SK-N-SH (cell line): ENCODE measurements around the gene AP2A2. TPM values are rescaled to one million over a fixed set of nuclear protein-coding genes. Genes with fewer than 3 reads are reported as not detected.

ENCODE experiments used
- CTCF ChIA-PET: fragments of 300-600, 350-600 bp; formaldehyde crosslinking; extraction: SDS; loops from one replicate; lab custom pipeline; 2021; lab: Yijun Ruan, JAX
- POLR2A ChIA-PET: fragments of 350-600 bp; sonication (Branson Sonifier 250); formaldehyde crosslinking; extraction: SDS; loops from one replicate; lab custom pipeline; 2020; ENCODE audit warnings: antibody characterized with exemption, inconsistent platforms; lab: Yijun Ruan, JAX
- DNase-seq: peaks from one replicate; pipeline ENCODE4 v3.0.0; 2012
- H2AFZ ChIP-seq: fragments of 200-600 bp; sonication (generic); 2 replicates; pipeline ENCODE4 v1.8.1; 2016; ENCODE audit warnings: antibody characterized with exemption, mild to moderate bottlenecking, low read depth
- H3F3A ChIP-seq: fragments of 200-600 bp; sonication (generic); replicated peaks from 2 replicates; pipeline ENCODE3; 2016; ENCODE audit warnings: antibody characterized with exemption, mild to moderate bottlenecking; ENCODE audit not compliant: insufficient read depth
- H3K27ac ChIP-seq, 2 experiments: fragments of 200-500 bp in 1 of 2; fragments of 200-600 bp in 1 of 2; sonication (Bioruptor generic) in 1 of 2; sonication (generic), shearing (Covaris generic) in 1 of 2; 2 replicates each; pipeline versions ENCODE4 v1.5.1 to v1.6.1; 2014 to 2016; ENCODE audit warnings: low read depth in 2 of 2, inconsistent platforms in 1 of 2, low read length in 1 of 2, mild to moderate bottlenecking in 1 of 2, mixed read lengths in 1 of 2
- H3K27me3 ChIP-seq: fragments of 200-600 bp; sonication (generic), shearing (Covaris generic); 2 replicates; pipeline ENCODE4 v1.6.1; 2016; ENCODE audit warnings: mixed run types; ENCODE audit not compliant: insufficient read depth
- H3K36me3 ChIP-seq, 2 experiments: fragments of 200-500 bp in 1 of 2; fragments of 200-600 bp in 1 of 2; sonication (Bioruptor generic) in 1 of 2; sonication (generic) in 1 of 2; replicated peaks in 1 of 2; 2 replicates each; pipeline versions ENCODE3 to v1.5.1; 2014 to 2016; ENCODE audit warnings: low read length in 1 of 2, mild to moderate bottlenecking in 1 of 2; ENCODE audit not compliant: insufficient read depth in 2 of 2, control insufficient read depth in 1 of 2
- H3K4me1 ChIP-seq, 2 experiments: fragments of 200-500 bp in 1 of 2; fragments of 200-600 bp in 1 of 2; sonication (Bioruptor generic) in 1 of 2; sonication (generic), shearing (Covaris generic) in 1 of 2; 2 replicates each; pipeline versions ENCODE4 v1.5.1 to v1.6.1; 2014 to 2016; ENCODE audit warnings: low read depth in 1 of 2, low read length in 1 of 2, mixed run types in 1 of 2; ENCODE audit not compliant: insufficient read depth in 2 of 2, control insufficient read depth in 1 of 2
- H3K4me2 ChIP-seq: fragments of 200-600 bp; sonication (generic), shearing (Covaris generic); 2 replicates; pipeline ENCODE4 v1.6.1; 2017; ENCODE audit warnings: mixed run types
- H3K4me3 ChIP-seq, 2 experiments: fragments of 200-500 bp in 1 of 2; fragments of 200-600 bp in 1 of 2; sonication (Bioruptor generic) in 1 of 2; sonication (generic), shearing (Covaris generic) in 1 of 2; 2 replicates each; pipeline versions ENCODE4 v1.5.1 to v1.8.1; 2014 to 2016; ENCODE audit warnings: low read depth in 2 of 2, inconsistent platforms in 1 of 2, low read length in 1 of 2, mild to moderate bottlenecking in 1 of 2, mixed read lengths in 1 of 2, moderate library complexity in 1 of 2
- H3K79me2 ChIP-seq: fragments of 200-600 bp; sonication (generic); 2 replicates; pipeline ENCODE4 v1.8.1; 2017; ENCODE audit warnings: mild to moderate bottlenecking; ENCODE audit not compliant: insufficient read depth
- H3K9ac ChIP-seq: fragments of 200-600 bp; sonication (generic); 2 replicates; pipeline ENCODE4 v1.6.1; 2017; ENCODE audit warnings: mixed run types
- H3K9me2 ChIP-seq: fragments of 200-600 bp; sonication (generic); 2 replicates; pipeline ENCODE4 v1.6.1; 2017; ENCODE audit warnings: mixed run types
- H3K9me3 ChIP-seq: fragments of 200-600 bp; sonication (generic); 2 replicates; pipeline ENCODE4 v1.6.1; 2017; ENCODE audit warnings: mixed run types, mild to moderate bottlenecking, moderate library complexity
- H4K20me1 ChIP-seq: fragments of 200-600 bp; sonication (generic); 2 replicates; pipeline ENCODE4 v1.6.1; 2017; ENCODE audit warnings: mild to moderate bottlenecking, mixed run types; ENCODE audit not compliant: insufficient read depth
- CHD2 ChIP-seq: fragments of 150-350 bp; IDR thresholded peaks from 2 replicates; pipeline ENCODE4 v1.6.1; 2018; ENCODE audit warnings: low read length; ENCODE audit not compliant: partially characterized antibody
- ELF1 ChIP-seq: IDR thresholded peaks from 2 replicates; pipeline ENCODE4 v1.4.0; 2012
- EP300 ChIP-seq, 2 experiments: IDR thresholded peaks; 2 replicates each; pipeline versions ENCODE4 v1.4.0 to v1.6.1; 2012; ENCODE audit warnings: borderline replicate concordance in 1 of 2, low read depth in 1 of 2, low read length in 1 of 2
- GATA2 ChIP-seq: sonication (generic); formaldehyde crosslinking; IDR thresholded peaks from 2 replicates; pipeline ENCODE4 v1.5.0; 2020; ENCODE audit warnings: mild to moderate bottlenecking, missing genetic modification reagents
- MEF2A ChIP-seq: IDR thresholded peaks from 2 replicates; pipeline ENCODE4 v1.4.0; 2012; ENCODE audit warnings: low read depth, borderline replicate concordance
- MXI1 ChIP-seq: IDR thresholded peaks from 2 replicates; pipeline ENCODE4 v1.6.1; 2012; ENCODE audit warnings: mild to moderate bottlenecking, low read depth, low read length, improper control_type of control experiment
- NFIC ChIP-seq: IDR thresholded peaks from 2 replicates; pipeline ENCODE4 v1.4.0; 2012; ENCODE audit warnings: borderline replicate concordance
- RCOR1 ChIP-seq: fragments of 150-350 bp; IDR thresholded peaks from 2 replicates; pipeline ENCODE4 v1.6.1; 2017; ENCODE audit warnings: antibody characterized with exemption, low read length
- RXRA ChIP-seq: IDR thresholded peaks from 2 replicates; pipeline ENCODE4 v1.4.0; 2012; ENCODE audit warnings: low read depth, mild to moderate bottlenecking, borderline replicate concordance
- SIN3A ChIP-seq: IDR thresholded peaks from 2 replicates; pipeline ENCODE4 v1.6.1; 2012; ENCODE audit warnings: low read depth, mild to moderate bottlenecking, low read length, moderate library complexity, borderline replicate concordance
- SMC3 ChIP-seq: IDR thresholded peaks from 2 replicates; pipeline ENCODE4 v1.6.1; 2012; ENCODE audit warnings: low read depth, low read length, improper control_type of control experiment
- YY1 ChIP-seq: IDR thresholded peaks from 2 replicates; pipeline ENCODE4 v1.4.0; 2012; ENCODE audit warnings: low read depth, mild to moderate bottlenecking
- WGBS: methylation state at CpG from one replicate; pipeline ENCODE4 v1.1.6; 2017; ENCODE audit warnings: low lambda C conversion rate; 5-methylcytosine and 5-hydroxymethylcytosine counted together
- polyA plus RNA-seq, 3 experiments: library from polyadenylated mRNA; depleted of rRNA; stranded (reverse); fragments of >200 nt; gene quantifications; 2 replicates each; pipeline ENCODE4 v1.2.3, GENCODE V29; 2012
- TF ChIP-seq, protein P1 (sequence below): fragments of 200-600 bp; sonication (generic); IDR thresholded peaks from 2 replicates; pipeline ENCODE4 v1.6.1; 2017; ENCODE audit warnings: antibody characterized with exemption, mild to moderate bottlenecking, moderate library complexity
- TF ChIP-seq, protein P2 (sequence below): IDR thresholded peaks from 2 replicates; pipeline ENCODE4 v1.4.0; 2012; ENCODE audit warnings: low read depth, borderline replicate concordance
- TF ChIP-seq, protein P3 (sequence below): fragments of 150-350 bp; IDR thresholded peaks from 2 replicates; pipeline ENCODE4 v1.6.1; 2017; ENCODE audit warnings: antibody characterized with exemption, low read length, low read depth, borderline replicate concordance
- TF ChIP-seq, protein P4 (sequence below): IDR thresholded peaks from 2 replicates; pipeline ENCODE4 v1.6.1; 2012; ENCODE audit warnings: mild to moderate bottlenecking, low read depth, low read length, moderate library complexity

AP2A2 gene
- polyA plus RNA-seq, 1 of the 3 experiments (the other 2 are of a cell fraction) = 42.7 TPM

- no peak overlapping the region for H3K4me2 ChIP-seq
- TF ChIP-seq RCOR1 (no peak), CHD2 (no peak), ELF1 (no peak)
- TF ChIP-seq, protein P1, sequence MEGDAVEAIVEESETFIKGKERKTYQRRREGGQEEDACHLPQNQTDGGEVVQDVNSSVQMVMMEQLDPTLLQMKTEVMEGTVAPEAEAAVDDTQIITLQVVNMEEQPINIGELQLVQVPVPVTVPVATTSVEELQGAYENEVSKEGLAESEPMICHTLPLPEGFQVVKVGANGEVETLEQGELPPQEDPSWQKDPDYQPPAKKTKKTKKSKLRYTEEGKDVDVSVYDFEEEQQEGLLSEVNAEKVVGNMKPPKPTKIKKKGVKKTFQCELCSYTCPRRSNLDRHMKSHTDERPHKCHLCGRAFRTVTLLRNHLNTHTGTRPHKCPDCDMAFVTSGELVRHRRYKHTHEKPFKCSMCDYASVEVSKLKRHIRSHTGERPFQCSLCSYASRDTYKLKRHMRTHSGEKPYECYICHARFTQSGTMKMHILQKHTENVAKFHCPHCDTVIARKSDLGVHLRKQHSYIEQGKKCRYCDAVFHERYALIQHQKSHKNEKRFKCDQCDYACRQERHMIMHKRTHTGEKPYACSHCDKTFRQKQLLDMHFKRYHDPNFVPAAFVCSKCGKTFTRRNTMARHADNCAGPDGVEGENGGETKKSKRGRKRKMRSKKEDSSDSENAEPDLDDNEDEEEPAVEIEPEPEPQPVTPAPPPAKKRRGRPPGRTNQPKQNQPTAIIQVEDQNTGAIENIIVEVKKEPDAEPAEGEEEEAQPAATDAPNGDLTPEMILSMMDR = no peak
- TF ChIP-seq, protein P2, sequence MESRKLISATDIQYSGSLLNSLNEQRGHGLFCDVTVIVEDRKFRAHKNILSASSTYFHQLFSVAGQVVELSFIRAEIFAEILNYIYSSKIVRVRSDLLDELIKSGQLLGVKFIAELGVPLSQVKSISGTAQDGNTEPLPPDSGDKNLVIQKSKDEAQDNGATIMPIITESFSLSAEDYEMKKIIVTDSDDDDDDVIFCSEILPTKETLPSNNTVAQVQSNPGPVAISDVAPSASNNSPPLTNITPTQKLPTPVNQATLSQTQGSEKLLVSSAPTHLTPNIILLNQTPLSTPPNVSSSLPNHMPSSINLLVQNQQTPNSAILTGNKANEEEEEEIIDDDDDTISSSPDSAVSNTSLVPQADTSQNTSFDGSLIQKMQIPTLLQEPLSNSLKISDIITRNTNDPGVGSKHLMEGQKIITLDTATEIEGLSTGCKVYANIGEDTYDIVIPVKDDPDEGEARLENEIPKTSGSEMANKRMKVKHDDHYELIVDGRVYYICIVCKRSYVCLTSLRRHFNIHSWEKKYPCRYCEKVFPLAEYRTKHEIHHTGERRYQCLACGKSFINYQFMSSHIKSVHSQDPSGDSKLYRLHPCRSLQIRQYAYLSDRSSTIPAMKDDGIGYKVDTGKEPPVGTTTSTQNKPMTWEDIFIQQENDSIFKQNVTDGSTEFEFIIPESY = no peak
- TF ChIP-seq, protein P3, sequence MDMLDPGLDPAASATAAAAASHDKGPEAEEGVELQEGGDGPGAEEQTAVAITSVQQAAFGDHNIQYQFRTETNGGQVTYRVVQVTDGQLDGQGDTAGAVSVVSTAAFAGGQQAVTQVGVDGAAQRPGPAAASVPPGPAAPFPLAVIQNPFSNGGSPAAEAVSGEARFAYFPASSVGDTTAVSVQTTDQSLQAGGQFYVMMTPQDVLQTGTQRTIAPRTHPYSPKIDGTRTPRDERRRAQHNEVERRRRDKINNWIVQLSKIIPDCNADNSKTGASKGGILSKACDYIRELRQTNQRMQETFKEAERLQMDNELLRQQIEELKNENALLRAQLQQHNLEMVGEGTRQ = no peak
- TF ChIP-seq, all 33 proteins: peak for 0
- CTCF ChIA-PET = interaction anchor here (0.5 to 2.3 kb wide), 4 partner anchors 11 to 129 kb away, joined by 3 to 11 read pairs (median 6); partner anchors contain the start of gene CHID1
- Histone ChIP-seq H3K9ac (no peak overlapping the region), H3K4me1 (peaks cover 0 to 16% of the 10 kb centered on the region in 2 experiments; a peak in 1 of 4 replicates), H2AFZ (no peak overlapping the region), H3K36me3 (no peaks in the 10 kb centered on the region), H3K9me3 (no peaks in the 10 kb centered on the region), H3K27ac (no peak overlapping the region), H4K20me1 (peaks cover 4% of the 10 kb centered on the region; the same call in 1 of the 2 replicates), H3K79me2 (peaks cover 9% of the 10 kb centered on the region), H3F3A (peaks cover 5% of the 10 kb centered on the region), H3K27me3 (no peaks in the 10 kb centered on the region), H3K9me2 (no peaks in the 10 kb centered on the region), H3K4me3 (no peak overlapping the region)
- WGBS = 67% methylated on average over 5 of the region's 15 CpGs
- no peak for DNase-seq
- POLR2A ChIA-PET = no interaction called here
These were observed 3.6 kb upstream of the AP2A2 start for GRCh38 chr11:921921-922678.

DNA sequence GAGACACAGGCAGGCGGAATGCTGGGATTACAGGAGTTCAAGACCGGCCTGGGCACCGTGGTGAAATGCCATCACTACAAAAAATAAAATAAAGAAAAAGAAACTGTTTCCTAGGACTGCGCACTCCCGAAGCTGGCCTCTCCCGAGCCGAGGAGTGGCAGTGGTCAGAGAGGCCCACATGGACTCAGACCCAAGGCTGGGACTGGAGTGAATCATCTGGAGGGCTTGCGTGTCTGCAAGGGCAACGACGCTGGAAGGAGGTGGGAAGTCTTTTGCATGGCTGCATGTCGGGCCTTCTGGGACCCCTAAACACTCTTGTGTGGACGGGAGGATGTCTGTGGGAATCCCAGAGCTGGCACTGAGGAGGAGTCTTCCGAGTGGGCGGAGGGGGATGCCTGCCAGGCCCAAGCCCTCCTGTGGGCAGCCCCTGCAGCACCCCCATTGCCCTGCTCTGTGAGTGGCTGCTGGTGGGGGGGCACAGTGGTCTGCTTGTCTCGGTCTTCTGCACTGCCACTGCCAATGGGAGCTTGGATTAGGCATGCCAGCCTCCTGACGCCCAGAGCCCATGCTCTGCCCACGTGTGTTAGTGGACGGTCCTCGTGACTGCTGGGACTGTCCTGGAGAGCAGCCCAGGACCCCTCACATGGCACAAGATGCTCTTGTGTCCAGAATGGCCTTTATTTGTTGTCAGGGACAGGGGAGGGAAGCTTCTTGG is 1.8 kb upstream of the AP2A2 start:
- H3K36me3 ChIP-seq = peaks cover 7 to 9% of the 10 kb centered on the region in 2 experiments
- CTCF ChIA-PET = interaction anchor here (0.6 to 3.6 kb wide), 8 partner anchors 10 to 131 kb away, joined by 3 to 27 read pairs (median 6); partner anchors contain the start of genes CD151 and CHID1
- no peak overlapping the region for H3K4me2 ChIP-seq
- H3K4me3 ChIP-seq = no peak overlapping the region
- peak overlapping the region in 1 of 2 experiments; percentile 17; a peak in 1 of 4 replicates for H3K27ac ChIP-seq
- H4K20me1 ChIP-seq = peaks cover 19% of the 10 kb centered on the region
- POLR2A ChIA-PET = interaction anchor here (1.0 kb wide), 1 partner anchor 91 kb away, joined by 4 read pairs; the partner anchor contains the start of gene CD151
- H3F3A ChIP-seq = peaks cover 8% of the 10 kb centered on the region
- H3K79me2 ChIP-seq = peaks cover 26% of the 10 kb centered on the region
- no peaks in the 10 kb centered on the region for H3K9me2 ChIP-seq
- no peak for DNase-seq
- 96% methylated on average over 14 of the region's 19 CpGs for whole genome bisulfite sequencing
- H2AFZ ChIP-seq = no peak overlapping the region
- no peak overlapping the region for H3K9ac ChIP-seq
- H3K27me3 ChIP-seq = no peaks in the 10 kb centered on the region
- H3K9me3 ChIP-seq = no peaks in the 10 kb centered on the region
- peaks cover 0 to 30% of the 10 kb centered on the region in 2 experiments; a peak in 1 of 4 replicates for H3K4me1 ChIP-seq
- TF ChIP-seq GATA2 (CRISPR knock-in tag) = no peak
- no peak for TF ChIP-seq SIN3A
- no peak for TF ChIP-seq EP300 (IDR thresholded peaks at IDR 0.05; ENCODE audit: borderline replicate concordance in 1 of 2, low read depth in 1 of 2, low read length in 1 of 2)
- no peak for TF ChIP-seq NFIC
- TF ChIP-seq SMC3 = no peak
- no peak for TF ChIP-seq MXI1
- TF ChIP-seq, protein P4, sequence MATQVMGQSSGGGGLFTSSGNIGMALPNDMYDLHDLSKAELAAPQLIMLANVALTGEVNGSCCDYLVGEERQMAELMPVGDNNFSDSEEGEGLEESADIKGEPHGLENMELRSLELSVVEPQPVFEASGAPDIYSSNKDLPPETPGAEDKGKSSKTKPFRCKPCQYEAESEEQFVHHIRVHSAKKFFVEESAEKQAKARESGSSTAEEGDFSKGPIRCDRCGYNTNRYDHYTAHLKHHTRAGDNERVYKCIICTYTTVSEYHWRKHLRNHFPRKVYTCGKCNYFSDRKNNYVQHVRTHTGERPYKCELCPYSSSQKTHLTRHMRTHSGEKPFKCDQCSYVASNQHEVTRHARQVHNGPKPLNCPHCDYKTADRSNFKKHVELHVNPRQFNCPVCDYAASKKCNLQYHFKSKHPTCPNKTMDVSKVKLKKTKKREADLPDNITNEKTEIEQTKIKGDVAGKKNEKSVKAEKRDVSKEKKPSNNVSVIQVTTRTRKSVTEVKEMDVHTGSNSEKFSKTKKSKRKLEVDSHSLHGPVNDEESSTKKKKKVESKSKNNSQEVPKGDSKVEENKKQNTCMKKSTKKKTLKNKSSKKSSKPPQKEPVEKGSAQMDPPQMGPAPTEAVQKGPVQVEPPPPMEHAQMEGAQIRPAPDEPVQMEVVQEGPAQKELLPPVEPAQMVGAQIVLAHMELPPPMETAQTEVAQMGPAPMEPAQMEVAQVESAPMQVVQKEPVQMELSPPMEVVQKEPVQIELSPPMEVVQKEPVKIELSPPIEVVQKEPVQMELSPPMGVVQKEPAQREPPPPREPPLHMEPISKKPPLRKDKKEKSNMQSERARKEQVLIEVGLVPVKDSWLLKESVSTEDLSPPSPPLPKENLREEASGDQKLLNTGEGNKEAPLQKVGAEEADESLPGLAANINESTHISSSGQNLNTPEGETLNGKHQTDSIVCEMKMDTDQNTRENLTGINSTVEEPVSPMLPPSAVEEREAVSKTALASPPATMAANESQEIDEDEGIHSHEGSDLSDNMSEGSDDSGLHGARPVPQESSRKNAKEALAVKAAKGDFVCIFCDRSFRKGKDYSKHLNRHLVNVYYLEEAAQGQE = no peak
- no peak for TF ChIP-seq YY1
- no peak for TF ChIP-seq ELF1
- no peak for TF ChIP-seq MEF2A
- no peak for TF ChIP-seq RXRA
